ENCODE results near the gene ZNF605.

Gene ZNF605

DNA sequence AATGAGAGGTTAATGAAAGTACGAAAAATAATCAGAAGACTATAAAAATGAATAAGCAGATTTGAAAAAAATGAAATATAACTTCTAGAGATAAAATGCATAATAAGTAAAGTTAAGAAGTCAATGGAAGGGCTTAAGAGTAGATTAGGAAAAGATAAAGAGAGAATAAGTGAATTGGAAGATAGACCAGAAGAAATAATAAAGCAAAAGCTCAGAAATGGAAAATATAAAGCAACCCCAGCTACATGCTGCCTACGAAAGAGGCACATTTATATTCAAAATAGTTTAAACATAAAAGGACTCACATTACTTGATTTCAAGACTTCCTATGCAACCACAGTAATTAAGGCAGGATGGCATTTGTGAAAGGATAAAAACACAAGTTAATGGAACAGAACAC, 19.9 kb downstream of the ZNF605 start:
- H3K27me3 ChIP-seq (replicated peaks), result no peaks in the 10 kb centered on the region
- in situ Hi-C loops (cut with HindIII; ENCODE audit: low pct_ligation_motif_present, low sequenced_read_pairs), result no loop called here
- no peak overlapping the region for H3K27ac ChIP-seq
- no peak for TF ChIP-seq CTCF (IDR thresholded peaks at IDR 0.05; ENCODE audit: low read depth, low read length, missing control alignments)
- no peak for DNase-seq
- no peak overlapping the region for H3K4me3 ChIP-seq (ENCODE audit: low read depth, low read length)
- H3K36me3 ChIP-seq (replicated peaks), result peaks cover 16% of the 10 kb centered on the region

DNA sequence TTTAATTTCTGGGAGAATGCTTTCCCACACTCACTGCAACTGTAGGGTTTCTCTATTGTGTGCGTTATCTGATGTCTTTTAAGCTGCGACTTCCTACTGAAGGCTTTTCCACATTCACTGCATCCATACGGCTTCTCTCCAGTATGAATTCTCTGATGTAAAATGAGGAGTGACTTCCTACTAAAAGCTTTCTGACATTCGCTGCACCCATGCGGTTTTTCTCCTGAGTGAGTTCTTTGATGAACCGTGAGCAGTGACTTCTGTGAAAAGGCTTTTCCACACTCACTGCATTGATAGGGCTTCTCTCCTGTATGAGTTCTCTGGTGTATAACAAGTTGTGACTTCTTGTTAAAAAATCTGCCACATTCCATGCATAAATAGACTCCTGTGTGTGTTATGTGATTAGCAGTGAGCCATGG, 29.7 kb downstream of the ZNF605 start:
- no peak overlapping the region for H3K27ac ChIP-seq
- peaks cover 14% of the 10 kb centered on the region for H3K36me3 ChIP-seq (replicated peaks)
- H3K4me3 ChIP-seq (ENCODE audit: low read depth, low read length), result no peak overlapping the region
- H3K27me3 ChIP-seq (replicated peaks), result no peaks in the 10 kb centered on the region
- in situ Hi-C loops (cut with HindIII; ENCODE audit: low pct_ligation_motif_present, low sequenced_read_pairs), result no loop called here
- no peak for TF ChIP-seq CTCF (IDR thresholded peaks at IDR 0.05; ENCODE audit: low read depth, low read length, missing control alignments)
- DNase-seq, result no peak

DNA sequence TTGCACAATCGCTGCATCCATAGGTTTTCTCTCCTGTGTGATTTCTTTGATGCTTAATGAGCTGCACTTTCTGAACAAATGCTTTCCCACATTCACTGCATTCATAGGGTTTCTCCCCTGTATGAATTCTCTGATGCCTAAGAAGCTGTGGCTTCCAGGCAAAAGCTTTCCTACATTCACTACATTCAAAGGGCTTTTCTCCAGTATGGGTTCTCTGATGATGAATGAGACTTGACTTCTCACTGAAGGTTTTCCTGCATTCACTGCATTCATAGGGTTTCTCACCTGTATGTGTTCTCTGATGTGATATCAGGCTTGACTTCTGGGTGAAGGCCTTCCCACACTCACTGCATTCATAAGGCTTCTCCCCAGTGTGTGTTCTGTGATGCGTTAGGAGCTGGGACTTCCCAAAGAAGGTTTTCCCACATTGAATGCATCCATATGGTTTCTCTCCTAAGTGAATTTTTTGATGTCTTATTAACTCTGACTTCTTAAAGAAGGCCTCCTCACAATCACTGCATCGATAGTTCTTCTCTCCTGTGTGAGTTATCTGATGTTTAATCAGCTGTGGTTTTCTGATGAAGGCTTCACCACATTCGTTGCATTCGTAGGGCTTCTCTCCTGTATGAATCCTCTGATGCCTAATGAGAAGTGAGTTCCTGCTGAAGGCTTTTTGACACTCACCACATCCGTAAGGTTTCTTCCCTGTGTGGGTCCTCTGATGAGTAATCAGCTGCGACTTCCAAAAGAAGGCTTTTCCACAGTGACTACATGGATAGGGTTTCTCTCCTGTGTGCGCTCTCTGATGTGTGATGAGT, 30.3 kb downstream of the ZNF605 start:
- no peak for TF ChIP-seq CTCF (IDR thresholded peaks at IDR 0.05; ENCODE audit: low read depth, low read length, missing control alignments)
- no peak overlapping the region for H3K27ac ChIP-seq
- in situ Hi-C loops (cut with HindIII; ENCODE audit: low pct_ligation_motif_present, low sequenced_read_pairs), result no loop called here
- H3K4me3 ChIP-seq (ENCODE audit: low read depth, low read length), result no peak overlapping the region
- H3K36me3 ChIP-seq (replicated peaks), result peaks cover 12% of the 10 kb centered on the region
- no peak for DNase-seq
- H3K27me3 ChIP-seq (replicated peaks), result no peaks in the 10 kb centered on the region

DNA sequence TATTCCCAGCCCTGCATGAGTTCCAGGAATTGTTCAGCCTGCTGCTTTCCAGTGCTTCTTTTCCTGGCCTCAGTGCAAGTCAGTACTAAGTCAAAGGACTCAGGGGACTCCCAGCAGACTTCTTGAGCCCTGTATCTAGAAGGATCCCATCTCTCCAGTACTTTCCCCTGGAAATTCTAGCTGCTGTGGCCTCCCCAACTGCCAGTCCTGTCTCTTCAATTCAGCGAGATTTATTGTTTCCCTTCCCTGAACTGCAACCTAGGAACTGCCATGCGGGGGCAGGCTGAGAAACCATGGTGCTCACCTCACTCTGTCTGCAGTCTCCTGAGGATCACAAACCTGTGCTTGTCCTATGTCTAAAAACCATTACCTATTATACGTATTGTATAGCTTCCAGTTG, 31.8 kb downstream of the ZNF605 start:
- no peak overlapping the region for H3K4me3 ChIP-seq (ENCODE audit: low read depth, low read length)
- TF ChIP-seq CTCF (IDR thresholded peaks at IDR 0.05; ENCODE audit: low read depth, low read length, missing control alignments), result no peak
- DNase-seq, result no peak

GRCh38 chr12:132923356-132923909, 32.7 kb downstream of the ZNF605 start:
- no peaks in the 10 kb centered on the region for H3K27me3 ChIP-seq (replicated peaks)
- no peak for DNase-seq
- no peak overlapping the region for H3K4me3 ChIP-seq (ENCODE audit: low read depth, low read length)
- no peak for TF ChIP-seq CTCF (IDR thresholded peaks at IDR 0.05; ENCODE audit: low read depth, low read length, missing control alignments)
- H3K36me3 ChIP-seq (replicated peaks), result peaks cover 9% of the 10 kb centered on the region
- in situ Hi-C loops (cut with HindIII; ENCODE audit: low pct_ligation_motif_present, low sequenced_read_pairs), result no loop called here
- no peak overlapping the region for H3K27ac ChIP-seq

More for the DNA sequence above, 31.8 kb downstream of the ZNF605 start:
- in situ Hi-C loops (cut with HindIII; ENCODE audit: low pct_ligation_motif_present, low sequenced_read_pairs), result no loop called here
- Histone ChIP-seq H3K27me3 (replicated peaks) (no peaks in the 10 kb centered on the region), H3K27ac (no peak overlapping the region), H3K36me3 (replicated peaks) (peaks cover 9% of the 10 kb centered on the region)

All from brain microvascular endothelial cell (primary cell).